HG02870 (cell line): ENCODE measurements around the gene TMEM115.
A peak's percentile ranks its signal among the peaks of the same experiment; 100 is the strongest.

Experiments
- ATAC-seq: cut with Tn5 transposase; IDR thresholded peaks from one replicate; pipeline ENCODE4 v1.9.1; 2021; ENCODE audit warnings: mild to moderate bottlenecking, moderate library complexity; ENCODE audit not compliant: unreplicated experiment

TMEM115 gene

DNA sequence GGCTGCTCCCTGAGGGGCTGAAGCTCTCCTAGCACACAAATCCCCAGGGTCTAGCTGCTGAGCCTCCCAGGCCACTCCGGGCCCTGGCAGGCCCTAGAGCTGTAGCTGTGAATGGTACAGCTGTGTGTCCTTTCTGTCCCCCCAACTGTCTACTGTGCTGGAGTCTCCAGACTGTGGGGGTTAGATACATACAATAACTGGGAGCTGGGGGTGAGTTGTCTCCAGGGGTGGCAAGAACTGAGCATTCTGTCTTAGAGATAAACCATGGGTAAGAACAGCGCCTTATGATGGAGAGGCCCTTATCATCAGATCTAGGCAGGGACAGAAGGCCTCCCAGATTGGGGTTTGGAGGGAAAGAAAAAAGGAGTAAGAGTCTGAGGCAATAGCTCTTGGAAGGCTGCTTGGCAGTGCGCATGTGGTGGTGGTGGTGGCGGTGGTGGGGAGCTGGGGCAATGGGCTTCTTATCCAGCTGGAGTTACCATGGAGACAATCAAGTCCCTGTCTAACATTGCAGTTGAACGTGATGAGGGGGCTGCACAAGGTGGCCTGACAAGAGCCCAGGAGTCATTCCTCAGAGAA lies 5.0 kb downstream of the TMEM115 start:
- no peak for ATAC-seq

DNA sequence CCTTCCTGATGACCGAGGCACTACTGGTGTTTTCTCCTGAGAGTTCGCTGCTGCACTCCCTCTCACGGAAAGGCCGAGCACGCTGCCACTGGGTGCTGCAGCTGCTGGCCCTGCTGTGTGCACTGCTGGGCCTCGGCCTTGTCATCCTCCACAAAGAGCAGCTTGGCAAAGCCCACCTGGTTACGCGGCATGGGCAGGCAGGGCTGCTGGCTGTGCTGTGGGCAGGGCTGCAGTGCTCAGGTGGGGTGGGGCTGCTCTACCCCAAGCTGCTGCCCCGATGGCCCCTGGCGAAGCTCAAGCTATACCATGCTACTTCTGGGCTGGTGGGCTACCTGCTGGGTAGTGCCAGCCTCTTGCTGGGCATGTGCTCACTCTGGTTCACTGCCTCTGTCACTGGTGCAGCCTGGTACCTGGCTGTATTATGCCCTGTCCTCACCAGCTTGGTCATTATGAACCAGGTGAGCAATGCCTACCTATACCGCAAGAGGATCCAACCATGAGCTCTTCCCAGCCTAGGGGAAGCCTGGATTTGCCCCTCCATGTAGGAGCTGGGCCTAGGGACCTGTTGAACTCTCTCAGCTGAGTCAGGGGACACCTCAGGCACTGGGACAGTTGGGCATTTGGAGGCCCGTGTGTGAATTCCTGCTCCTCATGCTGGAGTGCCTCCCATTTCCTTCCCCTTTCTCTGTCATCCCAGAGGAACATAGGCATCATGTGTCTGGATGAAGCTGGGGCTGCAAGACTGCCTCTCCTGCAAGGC lies 5.9 kb downstream of the TMEM115 start:
- ATAC-seq: no peak

DNA sequence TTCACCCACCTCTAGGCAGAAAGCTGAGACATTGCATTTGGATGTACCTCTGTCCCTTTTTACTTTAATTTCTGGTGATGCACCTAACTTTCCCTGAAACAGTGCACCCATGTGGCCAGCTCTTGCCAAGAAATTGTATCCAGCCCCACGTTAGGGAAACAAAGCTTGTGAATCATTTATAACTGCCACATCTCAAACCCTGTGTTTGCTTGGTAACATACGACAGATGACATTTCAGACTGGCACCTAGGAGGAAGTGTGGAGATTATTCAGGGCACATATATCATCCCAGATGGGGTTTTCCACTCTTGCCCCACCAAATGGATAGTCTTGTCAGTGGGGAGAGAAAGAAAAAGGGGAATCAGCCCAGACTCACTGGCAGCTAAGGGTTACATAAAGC lies 6.5 kb downstream of the TMEM115 start:
- ATAC-seq: no peak

DNA sequence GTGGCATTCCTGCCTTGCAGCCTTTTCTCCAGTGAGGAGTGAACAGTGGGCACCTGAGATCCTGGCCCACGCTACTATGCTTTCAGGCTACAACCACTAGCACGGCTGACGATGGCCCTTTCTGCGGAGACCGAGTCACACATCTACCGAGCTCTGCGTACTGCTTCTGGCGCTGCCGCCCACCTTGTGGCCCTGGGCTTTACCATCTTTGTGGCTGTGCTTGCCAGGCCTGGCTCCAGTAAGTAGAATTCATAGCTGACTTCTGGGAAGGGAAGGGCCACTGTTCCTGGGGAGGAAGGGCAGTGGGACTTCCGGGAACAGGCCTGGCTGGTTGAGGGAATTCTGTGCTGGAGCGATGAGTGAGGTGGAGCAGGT lies 8.0 kb downstream of the TMEM115 start:
- ATAC-seq: no peak

DNA sequence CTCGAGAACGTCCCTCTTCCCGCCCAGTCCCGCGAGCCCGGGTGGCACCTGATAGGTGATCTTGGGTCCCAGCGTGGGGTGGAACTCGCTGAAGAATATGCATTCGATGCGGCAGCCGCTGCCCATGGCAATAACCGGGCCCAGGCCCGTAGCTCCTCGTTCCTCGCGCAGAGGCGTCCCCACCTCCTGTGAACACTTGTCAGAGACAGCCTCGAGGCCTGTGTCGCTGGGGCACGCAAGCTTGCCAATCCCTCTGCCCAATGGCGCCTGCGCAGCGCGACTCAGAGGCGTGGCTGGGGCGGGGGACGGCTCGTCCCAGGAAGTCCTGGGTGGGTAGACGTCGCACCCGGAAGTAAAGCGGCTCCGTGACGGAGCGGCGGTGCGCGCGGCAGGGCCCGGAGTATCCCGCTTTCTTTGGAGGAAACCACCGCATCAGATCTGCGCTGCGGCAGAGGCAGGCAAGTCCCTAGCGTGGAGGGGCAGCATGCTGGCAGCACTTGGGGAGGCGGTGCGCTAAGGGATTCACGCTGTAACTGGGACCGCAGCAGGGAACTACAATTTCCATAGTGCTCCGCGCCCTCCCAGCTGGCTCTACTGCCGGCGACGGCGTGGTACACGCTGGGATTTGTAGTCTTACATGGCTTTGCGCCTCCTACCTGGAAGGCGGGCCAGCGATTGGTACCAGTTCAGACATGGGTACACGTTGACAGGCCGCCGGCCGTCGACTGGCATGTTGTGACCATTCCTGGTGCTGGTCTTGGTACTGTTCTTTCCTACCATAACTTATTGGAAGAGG lies 8.6 kb downstream of the TMEM115 start, which contains the start of the genes CYB561D2 and NPRL2:
Gene CYB561D2, plus strand, starts transcription at position 336 of the 796 bp plus-strand sequence. CDS start 572 bp downstream, outside the sequence.
Gene NPRL2, minus strand, starts transcription at position 249 of the 796 bp plus-strand sequence. Its CDS starts 123 bp downstream, at position 126.
- peak; percentile 81 for ATAC-seq

DNA sequence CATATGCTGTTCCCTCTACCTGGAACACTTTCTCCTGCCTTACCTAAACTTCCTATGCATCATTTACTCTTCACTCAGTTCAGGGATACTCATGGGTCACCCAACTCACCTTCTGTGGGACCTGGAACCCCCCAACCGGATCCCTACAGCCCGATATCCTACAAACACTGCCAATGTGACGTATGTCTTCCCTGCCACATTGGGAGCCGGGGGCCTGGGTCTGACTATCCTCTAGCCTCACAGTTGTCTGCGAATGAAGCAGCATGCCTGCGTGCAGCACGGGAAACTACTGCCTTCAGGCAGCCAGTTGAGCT lies 9.2 kb downstream of the TMEM115 start:
- ATAC-seq: no peak

DNA sequence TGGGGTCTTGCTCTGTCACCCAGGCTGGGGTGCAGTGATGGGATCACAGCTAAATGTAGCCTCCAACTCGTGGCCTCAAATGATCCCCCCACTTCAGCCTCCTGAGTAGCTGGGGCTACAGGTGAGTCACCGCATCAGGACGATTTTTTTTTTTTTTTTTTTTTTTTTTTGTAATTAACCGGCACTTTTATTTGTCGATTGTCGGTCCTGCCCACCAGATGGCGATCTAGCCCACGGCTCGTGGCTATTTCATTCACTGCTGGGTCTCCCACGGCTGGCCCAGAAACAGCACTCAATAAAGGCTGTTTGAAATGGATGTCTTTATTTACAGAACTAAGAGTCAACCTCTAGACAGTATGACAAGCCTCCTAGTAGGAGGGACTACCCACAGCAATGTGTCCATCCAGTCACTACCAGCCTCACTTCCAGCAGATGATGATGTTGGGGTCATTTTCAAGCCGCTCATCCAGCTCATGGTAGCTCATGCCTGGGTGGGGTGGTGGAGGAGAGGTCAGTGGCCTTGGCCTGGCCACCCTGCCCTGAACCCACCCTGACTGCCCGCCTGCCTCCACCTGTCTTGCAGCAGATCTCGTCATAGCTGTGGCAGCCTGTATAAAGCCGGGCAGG lies 12.0 kb downstream of the TMEM115 start:
- no peak for ATAC-seq

DNA sequence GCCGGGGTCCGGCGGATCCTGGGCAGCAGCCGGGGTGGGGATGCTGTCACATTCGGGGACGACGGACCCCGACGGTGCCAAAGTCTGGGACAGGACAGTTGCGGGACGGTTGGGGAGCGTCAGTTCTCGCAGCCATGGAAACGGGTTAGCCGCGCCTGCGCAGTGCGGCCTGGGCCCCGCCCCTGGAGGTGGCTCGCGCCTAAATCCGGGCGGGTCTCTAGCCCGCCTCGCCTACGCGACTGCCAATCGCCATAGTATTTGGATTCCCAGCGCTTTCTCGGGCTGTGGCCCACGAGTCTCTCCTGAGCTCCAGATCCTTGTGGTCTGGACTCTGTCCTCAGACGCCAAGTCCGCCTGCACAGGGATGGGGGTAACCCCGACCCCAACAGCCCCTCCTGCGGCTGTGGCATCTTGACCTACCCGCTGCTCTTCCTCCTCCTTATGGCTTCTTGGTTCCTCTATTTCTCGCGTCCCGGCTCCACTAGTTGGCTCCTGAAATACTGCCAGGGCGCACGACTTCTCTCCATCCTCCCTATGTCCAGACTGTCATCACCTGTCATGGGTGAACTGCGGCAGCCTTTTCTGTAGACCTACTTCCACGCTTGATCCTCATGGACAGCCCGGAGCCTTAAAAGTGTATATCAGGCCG lies 13.6 kb downstream of the TMEM115 start, which contains the start of gene ZMYND10:
Gene ZMYND10, minus strand, starts transcription at position 147 of the 649 bp plus-strand sequence. CDS start 153 bp downstream, outside the sequence.
- ATAC-seq: no peak

DNA sequence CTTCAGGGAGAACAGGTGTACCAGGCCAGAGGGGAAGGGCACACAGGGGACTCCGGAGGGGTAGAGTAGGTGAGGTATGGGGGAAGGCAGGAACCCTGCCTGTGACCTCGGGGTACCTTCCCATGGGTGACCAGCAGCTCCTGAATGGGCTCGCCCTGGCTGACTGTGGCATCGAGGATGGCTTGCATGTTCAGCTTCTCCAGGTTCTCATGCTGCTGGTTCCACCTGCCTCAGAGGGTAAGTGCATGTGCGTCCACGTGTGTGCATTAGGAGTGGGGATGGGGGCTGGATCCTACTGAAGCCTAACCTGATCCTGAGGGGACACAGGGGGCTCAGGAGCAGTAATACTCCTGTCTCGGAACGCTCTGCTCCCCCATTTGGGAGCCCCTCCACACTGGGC lies 14.3 kb downstream of the TMEM115 start:
- no peak for ATAC-seq

DNA sequence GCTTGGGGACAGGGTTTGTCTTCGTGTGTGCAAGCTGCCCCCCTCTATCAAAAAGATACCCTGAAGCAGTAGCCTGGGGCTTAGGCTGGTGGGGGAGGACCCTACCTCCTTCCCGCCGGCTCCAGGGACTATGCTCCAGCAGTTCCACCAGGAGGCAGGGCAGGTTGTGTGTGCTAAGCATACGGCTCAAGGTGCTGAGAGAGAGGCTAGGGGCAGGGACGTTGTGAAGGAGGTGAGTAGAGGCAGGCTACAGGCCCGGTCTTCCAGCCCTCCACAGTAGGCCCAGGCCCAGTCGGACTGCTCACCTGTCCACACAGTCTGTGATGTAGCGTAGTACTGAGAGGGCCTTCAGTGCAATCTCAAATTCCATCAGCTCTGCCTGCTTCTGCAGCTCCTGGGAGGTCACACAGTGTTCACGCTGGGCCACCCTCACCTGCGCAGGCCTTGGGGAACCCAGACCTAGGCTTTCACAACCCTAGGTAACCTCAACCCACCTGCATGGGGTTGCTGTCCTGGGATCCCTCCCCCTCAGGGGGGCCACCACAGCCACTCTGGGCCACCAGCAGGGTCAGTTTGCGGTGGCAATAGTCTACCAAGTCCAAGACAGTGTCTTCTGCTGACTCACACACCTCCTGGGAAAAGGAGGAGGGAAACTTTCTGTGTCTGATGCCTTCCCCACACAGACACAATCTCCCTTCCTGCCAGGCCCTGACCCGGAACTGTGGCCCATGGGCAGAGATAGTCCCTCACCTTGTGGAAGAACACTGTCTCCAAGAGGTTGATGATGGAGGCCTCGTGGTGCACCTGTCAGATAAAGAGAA lies 16.3 kb downstream of the TMEM115 start:
- no peak for ATAC-seq

DNA sequence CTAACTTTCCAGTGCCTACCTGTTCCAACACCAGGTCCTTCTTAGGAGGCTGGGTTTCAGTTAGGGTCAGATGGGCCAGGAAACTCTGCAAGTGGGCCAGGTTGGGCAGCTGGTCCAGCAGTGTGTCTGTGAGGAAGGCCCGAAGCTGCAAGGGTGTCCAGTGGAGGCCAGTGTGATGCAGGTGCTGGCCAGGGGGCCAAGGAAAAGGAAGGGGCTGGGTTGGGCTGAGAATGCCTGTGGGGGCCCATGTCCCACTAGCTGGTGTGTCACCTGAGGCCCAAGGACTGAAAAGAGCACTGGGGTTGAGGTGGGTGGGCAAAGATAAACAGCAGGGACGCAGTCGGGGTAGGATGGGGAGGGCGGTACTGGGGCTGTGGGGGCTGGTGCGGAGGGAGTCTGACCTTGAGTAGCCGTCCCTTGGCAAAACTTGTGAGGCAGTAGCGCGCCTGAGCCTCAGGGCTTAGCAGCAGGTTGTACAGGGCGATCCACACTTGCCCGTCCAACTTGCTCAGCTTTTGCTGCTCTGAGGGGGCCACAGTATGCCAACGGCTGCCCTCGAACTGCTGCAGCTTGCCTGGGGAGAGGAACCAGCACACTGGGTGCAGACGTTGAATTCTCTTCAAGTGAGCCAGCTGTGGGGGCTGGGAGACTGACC lies 17.2 kb downstream of the TMEM115 start:
- no peak for ATAC-seq

DNA sequence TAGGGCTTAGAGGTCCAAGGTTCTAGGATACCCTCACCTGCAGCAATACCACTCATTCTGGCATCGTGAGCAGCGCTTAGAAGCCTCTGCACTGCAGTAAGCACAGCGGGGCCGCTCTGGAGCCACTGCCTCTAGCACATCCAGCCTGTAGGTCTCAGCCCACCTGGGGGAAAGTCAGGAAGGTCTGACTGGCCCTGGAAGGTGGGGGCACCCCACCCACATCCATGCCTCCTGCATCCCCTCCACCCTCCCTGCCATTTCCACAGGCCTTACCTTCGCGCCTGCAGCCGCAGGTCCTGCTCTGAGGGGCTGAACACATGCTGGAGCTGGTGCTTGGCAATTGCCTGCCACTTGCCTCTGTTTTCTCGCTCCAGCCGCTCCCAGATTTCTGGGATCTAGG lies 17.8 kb downstream of the TMEM115 start:
- ATAC-seq: no peak

DNA sequence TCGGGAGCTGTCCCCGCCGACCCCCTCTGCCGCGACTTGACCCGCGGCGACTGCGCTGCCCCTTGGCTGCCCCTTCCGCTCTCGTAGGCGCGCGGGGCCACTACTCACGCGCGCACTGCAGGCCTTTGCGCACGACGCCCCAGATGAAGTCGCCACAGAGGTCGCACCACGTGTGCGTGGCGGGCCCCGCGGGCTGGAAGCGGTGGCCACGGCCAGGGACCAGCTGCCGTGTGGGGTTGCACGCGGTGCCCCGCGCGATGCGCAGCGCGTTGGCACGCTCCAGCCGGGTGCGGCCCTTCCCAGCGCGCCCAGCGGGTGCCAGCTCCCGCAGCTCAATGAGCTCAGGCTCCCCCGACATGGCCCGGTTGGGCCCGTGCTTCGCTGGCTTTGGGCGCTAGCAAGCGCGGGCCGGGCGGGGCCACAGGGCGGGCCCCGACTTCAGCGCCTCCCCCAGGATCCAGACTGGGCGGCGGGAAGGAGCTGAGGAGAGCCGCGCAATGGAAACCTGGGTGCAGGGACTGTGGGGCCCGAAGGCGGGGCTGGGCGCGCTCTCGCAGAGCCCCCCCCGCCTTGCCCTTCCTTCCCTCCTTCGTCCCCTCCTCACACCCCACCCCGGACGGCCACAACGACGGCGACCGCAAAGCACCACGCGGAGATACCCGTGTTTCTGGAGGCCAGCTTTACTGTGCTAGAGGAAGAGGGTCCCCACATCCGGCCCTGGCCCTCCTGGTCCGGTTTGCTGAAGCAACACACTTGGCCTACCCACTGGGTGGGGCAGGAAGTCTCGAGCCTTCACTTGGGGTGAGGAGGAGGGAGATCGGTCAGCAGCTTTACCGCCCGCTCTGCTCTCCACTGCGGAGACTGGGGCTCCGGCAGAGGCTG lies 18.6 kb downstream of the TMEM115 start, which contains the start of gene RASSF1:
Gene RASSF1, minus strand, starts transcription at position 389 of the 882 bp plus-strand sequence. Its CDS starts 31 bp downstream, at position 358.
- no peak for ATAC-seq

DNA sequence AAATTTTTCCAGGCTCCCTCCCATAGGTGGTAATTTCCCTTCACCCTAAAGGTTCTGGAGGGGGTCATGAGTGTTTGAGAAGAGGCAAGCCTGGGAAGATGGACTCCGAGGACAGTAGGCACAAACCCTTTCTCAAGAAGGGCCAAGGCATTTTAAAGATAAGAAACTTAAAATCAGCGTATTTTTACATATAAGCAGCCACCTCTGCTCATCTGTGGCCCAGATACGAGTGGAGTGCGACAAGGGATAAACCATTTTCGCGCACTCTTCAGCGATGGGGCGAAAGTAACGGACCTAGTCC lies 19.2 kb downstream of the TMEM115 start:
- ATAC-seq: no peak

DNA sequence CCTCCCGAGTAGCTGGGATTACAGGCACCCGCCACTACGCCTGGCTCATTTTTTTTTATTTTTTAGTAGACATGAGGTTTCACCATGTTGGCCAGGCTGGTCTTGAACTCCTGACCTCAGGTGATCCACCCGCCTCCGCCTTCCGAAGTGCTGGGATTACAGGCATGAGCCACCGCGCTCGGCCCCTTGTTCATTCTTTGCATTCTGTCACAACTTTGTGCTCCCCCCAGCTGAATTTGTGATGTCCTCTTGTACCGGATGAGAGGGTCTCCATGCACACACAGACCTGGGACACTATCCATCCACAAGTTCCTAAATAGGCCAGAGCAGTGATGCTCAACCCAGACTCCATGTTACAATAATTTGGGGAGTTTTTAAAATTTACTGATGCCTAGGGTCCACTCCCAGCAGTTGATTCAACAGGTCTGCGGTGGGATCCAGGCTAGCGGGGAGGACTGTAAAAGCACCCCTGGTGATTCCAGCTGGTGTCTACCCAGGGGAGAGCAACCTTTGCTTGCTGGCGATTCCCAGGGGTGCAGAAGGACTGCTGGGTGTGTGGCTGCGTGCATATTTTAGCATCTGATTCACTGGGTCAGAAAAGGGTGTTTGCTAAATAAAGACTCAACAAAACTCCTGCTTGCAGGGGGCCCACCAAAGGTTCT lies 19.7 kb downstream of the TMEM115 start:
- no peak for ATAC-seq

DNA sequence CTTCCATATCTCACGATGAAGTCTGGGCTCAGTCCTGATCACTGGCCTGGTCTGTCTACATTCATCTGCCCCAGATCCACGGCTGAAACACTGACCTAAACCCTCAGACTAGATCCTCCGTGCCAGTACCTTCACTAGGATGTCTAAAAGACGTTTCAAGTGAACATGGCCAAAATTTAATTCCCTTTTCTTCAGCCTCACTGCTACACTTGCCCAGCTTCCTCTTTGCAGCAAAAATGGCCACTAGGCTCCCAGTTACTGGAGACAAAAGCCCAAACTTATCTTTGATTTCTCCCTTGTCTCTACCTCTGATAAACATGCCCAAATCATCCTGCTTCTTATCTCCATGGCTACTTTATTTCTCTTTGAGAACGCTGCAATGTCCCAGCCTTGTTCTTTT lies 20.4 kb downstream of the TMEM115 start:
- no peak for ATAC-seq

DNA sequence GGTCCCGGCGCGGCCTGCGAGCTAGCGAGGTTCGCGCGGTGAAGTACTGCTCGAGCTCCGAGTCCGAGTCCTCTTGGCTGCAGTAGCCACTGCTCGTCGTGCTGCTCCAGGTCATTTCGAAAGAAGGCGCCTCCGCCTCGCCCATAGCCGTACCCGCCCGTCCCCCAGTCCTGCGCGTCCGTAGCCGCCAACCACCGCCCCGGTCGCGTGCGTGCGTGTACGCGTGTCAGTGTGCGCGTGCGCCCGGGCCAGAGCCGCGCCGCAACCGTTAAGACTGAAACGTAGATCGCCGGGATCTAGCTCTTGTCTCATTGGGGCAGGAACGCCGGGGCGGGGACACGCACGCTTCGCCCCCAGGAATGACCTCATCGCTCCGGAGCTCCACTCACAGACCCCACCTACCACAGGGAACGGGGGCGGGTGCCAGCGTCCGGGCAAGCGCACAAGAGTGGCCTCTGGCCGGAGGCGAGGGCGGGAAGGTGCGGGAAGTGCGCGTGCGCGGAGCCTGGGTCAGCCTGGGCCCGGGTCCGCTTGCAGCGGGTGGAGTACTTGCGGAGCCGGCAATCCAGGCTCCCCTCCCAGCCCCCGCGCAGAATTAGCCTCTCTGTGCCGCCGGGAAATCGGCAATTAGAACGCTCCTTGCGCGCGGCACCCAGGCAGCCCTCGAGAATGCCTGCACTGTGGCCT lies 22.0 kb downstream of the TMEM115 start:
- ATAC-seq: peak; percentile 72
